K562 (cell line): ENCODE measurements around the gene SHFL. TPM values are rescaled to one million over a fixed set of nuclear protein-coding genes. Genes with fewer than 3 reads are reported as not detected.

Source experiments
- BCOR ChIP-seq: fragments of 450-650 bp; IDR thresholded peaks from 2 replicates; pipeline ENCODE4 v1.6.1; 2016
- E2F6 ChIP-seq, 2 experiments: IDR thresholded peaks; 2 replicates each; pipeline ENCODE4 v1.6.1; 2011; ENCODE audit warnings: borderline replicate concordance in 1 of 2, control low read depth in 1 of 2, low read depth in 1 of 2, low read length in 1 of 2, mild to moderate bottlenecking in 1 of 2, mixed read lengths in 1 of 2, moderate library complexity in 1 of 2; ENCODE audit not compliant: insufficient read depth in 1 of 2, insufficient read length in 1 of 2, poor library complexity in 1 of 2, severe bottlenecking in 1 of 2; ENCODE audit errors: extremely low read depth in 1 of 2
- EGR1 ChIP-seq: fragments of 450-650 bp; conservative IDR thresholded peaks from 2 replicates; pipeline ENCODE4 v1.6.1; 2017; ENCODE audit warnings: mild to moderate bottlenecking
- ESRRA ChIP-seq: fragments of 450-650 bp; IDR thresholded peaks from 2 replicates; pipeline ENCODE4 v1.6.1; 2014; ENCODE audit warnings: low read depth, mild to moderate bottlenecking, moderate library complexity, borderline replicate concordance
- EWSR1 ChIP-seq: fragments of 450-650 bp; IDR thresholded peaks from 2 replicates; pipeline ENCODE4 v1.6.1; 2018; ENCODE audit warnings: borderline replicate concordance, mild to moderate bottlenecking, low read depth, moderate library complexity; ENCODE audit not compliant: partially characterized antibody
- KDM5B ChIP-seq: fragments of 200-600 bp; sonication (generic); IDR thresholded peaks from 2 replicates; pipeline ENCODE4 v1.6.1; 2012; ENCODE audit warnings: low read depth, mild to moderate bottlenecking, moderate library complexity, low read length, control low read depth, inconsistent platforms; ENCODE audit not compliant: insufficient replicate concordance
- LCOR ChIP-seq: sonication (generic); formaldehyde crosslinking; IDR thresholded peaks from 2 replicates; pipeline ENCODE4 v1.8.0; 2022; ENCODE audit warnings: mild to moderate bottlenecking, missing genetic modification reagents
- MTA1 ChIP-seq: fragments of 450-650 bp; IDR thresholded peaks from 2 replicates; pipeline ENCODE4 v1.6.1; 2017; ENCODE audit warnings: borderline replicate concordance
- PRPF4 ChIP-seq: fragments of 200-400 bp; formaldehyde crosslinking; IDR thresholded peaks from one replicate; pipeline ENCODE4 v1.6.1; 2017; ENCODE audit warnings: low read length, low read depth, mild to moderate bottlenecking; ENCODE audit not compliant: insufficient read depth, poor library complexity, severe bottlenecking
- SRF ChIP-seq, 2 experiments: fragments of 250-450, 450-650 bp in 1 of 2; sonication (Bioruptor Pico) in 1 of 2; sonication (generic) in 1 of 2; formaldehyde crosslinking; IDR thresholded peaks; 2 replicates each; pipeline versions ENCODE4 v1.5.0 to v1.5.1; 2020 to 2022; ENCODE audit warnings: mild to moderate bottlenecking in 1 of 2, missing genetic modification reagents in 1 of 2
- TAL1 ChIP-seq: fragments of 450-650 bp; IDR thresholded peaks from 2 replicates; pipeline ENCODE4 v1.6.1; 2016; ENCODE audit warnings: mild to moderate bottlenecking
- TBL1XR1 ChIP-seq, 2 experiments: IDR thresholded peaks; 2 replicates each; pipeline ENCODE4 v1.6.1; 2012; ENCODE audit warnings: improper control_type of control experiment in 2 of 2, low read length in 2 of 2, mild to moderate bottlenecking in 1 of 2
- TGIF2 ChIP-seq: sonication (generic); formaldehyde crosslinking; IDR thresholded peaks from 2 replicates; pipeline ENCODE4 v1.8.1; 2022; ENCODE audit warnings: mild to moderate bottlenecking, missing genetic modification reagents, moderate library complexity
- YY1 ChIP-seq, 3 experiments: IDR thresholded peaks; 2 replicates each; pipeline ENCODE4 v1.6.1; 2011; ENCODE audit warnings: low read length in 2 of 3, mild to moderate bottlenecking in 2 of 3, moderate library complexity in 2 of 3, borderline replicate concordance in 1 of 3, control low read depth in 1 of 3, low read depth in 1 of 3; ENCODE audit not compliant: insufficient read depth in 3 of 3, insufficient replicate concordance in 2 of 3, control insufficient read depth in 1 of 3, insufficient read length in 1 of 3; ENCODE audit errors: extremely low read depth in 1 of 3
- ZBTB7A ChIP-seq: IDR thresholded peaks from 2 replicates; pipeline ENCODE4 v1.6.1; 2011; ENCODE audit warnings: low read depth, mild to moderate bottlenecking, low read length, moderate library complexity, borderline replicate concordance; ENCODE audit not compliant: control insufficient read depth
- ZNF586 ChIP-seq: fragments of 450-650 bp; formaldehyde crosslinking; conservative IDR thresholded peaks from 2 replicates; pipeline ENCODE4 v1.4.0; 2020; ENCODE audit warnings: mild to moderate bottlenecking, moderate library complexity
- ZNF778 ChIP-seq: fragments of 450-650 bp; formaldehyde crosslinking; IDR thresholded peaks from 2 replicates; pipeline ENCODE4 v1.4.0; 2020; ENCODE audit warnings: mild to moderate bottlenecking, moderate library complexity
- polyA plus RNA-seq, 8 experiments: library from polyadenylated mRNA; depleted of rRNA in 4 of 8; stranded (reverse) in 5 of 8; unstranded in 3 of 8; fragments of >200 nt; fragmentation: Nextera tagmentation in 2 of 8; fragmentation: Illumina TruSeq in 1 of 8; extraction: Ambion mirVana in 2 of 8; extraction: Trizol in 1 of 8; gene quantifications; 2 replicates each; pipeline versions ENCODE4 v1.2.1 to v1.2.3, GENCODE V29; 2011 to 2014; ENCODE audit warnings: inconsistent platforms in 1 of 8, missing spikeins in 1 of 8
- total RNA-seq, 7 experiments: library from RNA; depleted of rRNA in 6 of 7; stranded (reverse); fragments of >200 nt in 6 of 7; fragmentation: Illumina TruSeq in 2 of 7; extraction: Trizol in 2 of 7; gene quantifications; 2 replicates each; pipeline versions ENCODE4 v1.2.1 to v1.2.3, GENCODE V29; 2011 to 2021; ENCODE audit warnings: low replicate concordance in 1 of 7
- TF ChIP-seq, protein P1 (sequence below), 3 experiments: fragments of 200-800 bp in 1 of 3; fragments of 250-450 bp in 1 of 3; fragments of 450-650 bp in 1 of 3; sonication (Bioruptor Pico) in 1 of 3; sonication (Bioruptor generic) in 1 of 3; formaldehyde crosslinking in 1 of 3; IDR thresholded peaks; 2 replicates each; pipeline versions ENCODE4 v1.6.1 to v1.8.0; 2016 to 2022; ENCODE audit warnings: mild to moderate bottlenecking in 2 of 3, missing genetic modification characterization in 2 of 3, missing compliant biosample characterization in 1 of 3, moderate library complexity in 1 of 3
- TF ChIP-seq, protein P2 (sequence below): fragments of 250-450 bp; sonication (Bioruptor Pico); IDR thresholded peaks from 2 replicates; pipeline ENCODE4 v1.5.0; 2020; ENCODE audit warnings: mild to moderate bottlenecking

The SHFL gene
- total and polyA plus RNA-seq, 9 of the 15 experiments (the other 6 are each of a cell fraction or from before 2014, with no cell fraction given) = 1.5 to 25.7 (median 13.0) TPM

- peak in 1 of 3 experiments; percentile 12 for TF ChIP-seq YY1 (IDR thresholded peaks at IDR 0.05; ENCODE audit: borderline replicate concordance in 1 of 3, control insufficient read depth in 1 of 3, extremely low read depth in 1 of 3, insufficient read depth in 3 of 3, insufficient read length in 1 of 3, insufficient replicate concordance in 2 of 3, low read depth in 1 of 3, low read length in 2 of 3)
- TF ChIP-seq ZBTB7A = peak; percentile 93
- peak; percentile 10; the same call in 1 of the 2 replicates for TF ChIP-seq ZNF586 (CRISPR knock-in tag)
- TF ChIP-seq, protein P1, sequence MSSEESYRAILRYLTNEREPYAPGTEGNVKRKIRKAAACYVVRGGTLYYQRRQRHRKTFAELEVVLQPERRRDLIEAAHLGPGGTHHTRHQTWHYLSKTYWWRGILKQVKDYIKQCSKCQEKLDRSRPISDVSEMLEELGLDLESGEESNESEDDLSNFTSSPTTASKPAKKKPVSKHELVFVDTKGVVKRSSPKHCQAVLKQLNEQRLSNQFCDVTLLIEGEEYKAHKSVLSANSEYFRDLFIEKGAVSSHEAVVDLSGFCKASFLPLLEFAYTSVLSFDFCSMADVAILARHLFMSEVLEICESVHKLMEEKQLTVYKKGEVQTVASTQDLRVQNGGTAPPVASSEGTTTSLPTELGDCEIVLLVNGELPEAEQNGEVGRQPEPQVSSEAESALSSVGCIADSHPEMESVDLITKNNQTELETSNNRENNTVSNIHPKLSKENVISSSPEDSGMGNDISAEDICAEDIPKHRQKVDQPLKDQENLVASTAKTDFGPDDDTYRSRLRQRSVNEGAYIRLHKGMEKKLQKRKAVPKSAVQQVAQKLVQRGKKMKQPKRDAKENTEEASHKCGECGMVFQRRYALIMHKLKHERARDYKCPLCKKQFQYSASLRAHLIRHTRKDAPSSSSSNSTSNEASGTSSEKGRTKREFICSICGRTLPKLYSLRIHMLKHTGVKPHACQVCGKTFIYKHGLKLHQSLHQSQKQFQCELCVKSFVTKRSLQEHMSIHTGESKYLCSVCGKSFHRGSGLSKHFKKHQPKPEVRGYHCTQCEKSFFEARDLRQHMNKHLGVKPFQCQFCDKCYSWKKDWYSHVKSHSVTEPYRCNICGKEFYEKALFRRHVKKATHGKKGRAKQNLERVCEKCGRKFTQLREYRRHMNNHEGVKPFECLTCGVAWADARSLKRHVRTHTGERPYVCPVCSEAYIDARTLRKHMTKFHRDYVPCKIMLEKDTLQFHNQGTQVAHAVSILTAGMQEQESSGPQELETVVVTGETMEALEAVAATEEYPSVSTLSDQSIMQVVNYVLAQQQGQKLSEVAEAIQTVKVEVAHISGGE (CRISPR knock-in tag; IDR thresholded peaks at IDR 0.05) = no peak
- TF ChIP-seq EGR1 = no peak
- TF ChIP-seq E2F6 (IDR thresholded peaks at IDR 0.05; ENCODE audit: borderline replicate concordance in 1 of 2, extremely low read depth in 1 of 2, insufficient read depth in 1 of 2, insufficient read length in 1 of 2, low read depth in 1 of 2, low read length in 1 of 2, poor library complexity in 1 of 2, severe bottlenecking in 1 of 2) = peak; percentile 47 to 87
- TF ChIP-seq TAL1 = no peak
- TF ChIP-seq SRF (CRISPR knock-in tag; IDR thresholded peaks at IDR 0.05) = peak in 1 of 2 experiments; percentile 30; a peak in 1 of 4 replicates
- TF ChIP-seq EWSR1 = peak; percentile 57
- TF ChIP-seq ZNF778 (CRISPR knock-in tag) = no peak
- 0 out of 2 replicates have a peak, but pooled peaks have one; percentile 33 for TF ChIP-seq LCOR (CRISPR knock-in tag)
- TF ChIP-seq MTA1 = no peak
- no peak for TF ChIP-seq TGIF2
- TF ChIP-seq PRPF4 = peak; percentile 22
- TF ChIP-seq, protein P2, sequence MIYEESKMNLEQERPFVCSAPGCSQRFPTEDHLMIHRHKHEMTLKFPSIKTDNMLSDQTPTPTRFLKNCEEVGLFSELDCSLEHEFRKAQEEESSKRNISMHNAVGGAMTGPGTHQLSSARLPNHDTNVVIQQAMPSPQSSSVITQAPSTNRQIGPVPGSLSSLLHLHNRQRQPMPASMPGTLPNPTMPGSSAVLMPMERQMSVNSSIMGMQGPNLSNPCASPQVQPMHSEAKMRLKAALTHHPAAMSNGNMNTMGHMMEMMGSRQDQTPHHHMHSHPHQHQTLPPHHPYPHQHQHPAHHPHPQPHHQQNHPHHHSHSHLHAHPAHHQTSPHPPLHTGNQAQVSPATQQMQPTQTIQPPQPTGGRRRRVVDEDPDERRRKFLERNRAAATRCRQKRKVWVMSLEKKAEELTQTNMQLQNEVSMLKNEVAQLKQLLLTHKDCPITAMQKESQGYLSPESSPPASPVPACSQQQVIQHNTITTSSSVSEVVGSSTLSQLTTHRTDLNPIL (CRISPR knock-in tag) = no peak
- peak in 1 of 2 experiments; percentile 64; a peak in 2 of 4 replicates for TF ChIP-seq TBL1XR1 (IDR thresholded peaks at IDR 0.05; ENCODE audit: low read length in 2 of 2)
- TF ChIP-seq ESRRA = 0 out of 2 replicates have a peak, but pooled peaks have one; percentile 51
- peak; percentile 37 for TF ChIP-seq KDM5B
- no peak for TF ChIP-seq BCOR
Observed at GRCh38 chr19:10112895-10113591, 26.9 kb downstream of the SHFL start (continued).
